NOMO-1 treated with DMSO at 0.1 percent for 48 hours (cell line): Measurements from ENCODE around the gene LARP4B.
A peak's percentile ranks its signal among the peaks of the same experiment; 100 is the strongest.

ENCODE experiments used
- DNase-seq: peaks from one replicate; lab custom pipeline; 2025; ENCODE audit not compliant: unreplicated experiment; lab: John Stamatoyannopoulos, UW

Gene LARP4B

GRCh38 chr10:870564-871166 is 60.8 kb downstream of the LARP4B start:
- DNase-seq: no peak

- DNase-seq: no peak
Observed at GRCh38 chr10:869171-869570, 62.3 kb downstream of the LARP4B start.

- DNase-seq: no peak
Observed at GRCh38 chr10:867807-868206, 63.7 kb downstream of the LARP4B start.

GRCh38 chr10:866577-866941 is 64.9 kb downstream of the LARP4B start:
- no peak for DNase-seq

- DNase-seq: no peak
Observed at GRCh38 chr10:865924-866576, 65.5 kb downstream of the LARP4B start.

GRCh38 chr10:865257-865656 is 66.2 kb downstream of the LARP4B start:
- no peak for DNase-seq

GRCh38 chr10:860519-860918 is 71.0 kb downstream of the LARP4B start:
- no peak for DNase-seq

GRCh38 chr10:856416-857157 is 74.9 kb downstream of the LARP4B start:
- DNase-seq: no peak

- no peak for DNase-seq
Observed at GRCh38 chr10:855671-856070, 75.8 kb downstream of the LARP4B start.

GRCh38 chr10:855079-855478 is 76.4 kb downstream of the LARP4B start:
- DNase-seq: no peak

GRCh38 chr10:853017-853416 is 78.5 kb downstream of the LARP4B start:
- DNase-seq: no peak

- no peak for DNase-seq
Observed at GRCh38 chr10:852386-852785, 79.1 kb downstream of the LARP4B start.

- peak; percentile 74 for DNase-seq
Observed at GRCh38 chr10:851901-852300, 79.6 kb downstream of the LARP4B start.

- DNase-seq: no peak
Observed at GRCh38 chr10:850093-850492, 81.4 kb downstream of the LARP4B start.

GRCh38 chr10:847868-848267 is 83.6 kb downstream of the LARP4B start:
- no peak for DNase-seq

- no peak for DNase-seq
Observed at GRCh38 chr10:846126-846685, 85.3 kb downstream of the LARP4B start.

GRCh38 chr10:845526-845925 is 86.0 kb downstream of the LARP4B start:
- no peak for DNase-seq

GRCh38 chr10:844552-844951 is 87.0 kb downstream of the LARP4B start:
- DNase-seq: no peak

GRCh38 chr10:843703-844102 is 87.8 kb downstream of the LARP4B start:
- DNase-seq: no peak

GRCh38 chr10:842795-843194 is 88.7 kb downstream of the LARP4B start:
- no peak for DNase-seq

GRCh38 chr10:841535-841934 is 90.0 kb downstream of the LARP4B start:
- no peak for DNase-seq

- no peak for DNase-seq
Observed at GRCh38 chr10:839550-840205, 91.8 kb downstream of the LARP4B start.
